ENCODE results near the gene SPATA20.

SPATA20 gene

DNA sequence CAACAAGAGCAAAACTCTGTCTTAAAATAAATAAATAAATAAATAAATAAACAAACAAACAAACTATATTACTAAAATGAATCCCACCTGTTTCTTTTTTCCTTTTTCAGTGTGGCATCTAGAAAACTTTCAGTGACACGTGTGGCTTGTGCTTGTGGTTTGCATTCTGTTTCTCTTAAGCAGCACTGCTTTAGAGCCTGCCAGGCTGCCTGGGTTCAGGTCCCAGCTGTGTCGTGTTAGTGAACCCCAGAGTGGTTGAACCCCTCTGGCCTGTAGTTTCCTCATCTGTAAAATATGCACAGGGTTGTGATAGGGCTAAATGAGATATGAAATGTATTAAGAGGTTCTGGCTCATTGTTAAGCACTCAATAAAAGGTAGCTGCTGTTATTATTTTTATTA lies 26.5 kb upstream of the SPATA20 start:
- DNase-seq = no peak

DNA sequence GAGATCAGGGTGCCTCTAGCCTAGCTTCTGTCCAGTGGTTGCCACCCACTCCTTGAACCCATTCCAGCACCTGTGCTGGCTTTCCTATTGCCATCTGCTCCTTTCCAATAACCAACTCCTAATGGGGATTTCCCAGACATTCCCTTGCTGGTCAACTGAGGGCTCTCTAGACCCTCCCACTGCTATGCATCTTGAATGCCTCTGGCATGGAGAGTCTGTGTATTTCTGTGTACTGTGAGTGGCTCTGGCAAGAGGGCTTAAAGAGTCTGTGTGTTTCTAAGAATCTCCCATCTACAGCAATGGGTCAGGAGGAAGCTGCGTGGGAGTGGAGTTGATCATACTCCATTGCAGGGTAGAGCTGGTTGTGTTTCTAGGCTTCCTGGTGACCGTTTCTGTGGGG lies 25.5 kb upstream of the SPATA20 start:
- DNase-seq = no peak

DNA sequence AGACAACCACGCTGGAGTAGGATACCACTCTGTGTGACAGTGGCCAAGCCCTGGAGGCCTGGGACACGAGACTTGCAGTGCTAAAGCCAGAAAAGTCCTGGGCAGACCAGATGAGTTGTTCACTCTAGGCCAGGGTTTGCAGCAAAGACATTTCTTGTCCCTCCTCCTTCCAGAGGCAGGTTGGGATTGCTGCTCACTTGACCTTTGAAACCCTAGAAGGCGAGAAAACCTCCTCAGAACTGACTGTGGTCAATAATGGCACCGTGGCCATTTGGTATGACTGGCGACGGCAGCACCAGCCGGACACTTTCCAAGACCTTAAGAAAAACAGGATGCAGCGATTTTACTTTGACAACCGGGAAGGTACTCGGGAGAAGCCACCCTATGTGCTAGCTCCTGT lies 24.2 kb upstream of the SPATA20 start:
- no peak for DNase-seq

DNA sequence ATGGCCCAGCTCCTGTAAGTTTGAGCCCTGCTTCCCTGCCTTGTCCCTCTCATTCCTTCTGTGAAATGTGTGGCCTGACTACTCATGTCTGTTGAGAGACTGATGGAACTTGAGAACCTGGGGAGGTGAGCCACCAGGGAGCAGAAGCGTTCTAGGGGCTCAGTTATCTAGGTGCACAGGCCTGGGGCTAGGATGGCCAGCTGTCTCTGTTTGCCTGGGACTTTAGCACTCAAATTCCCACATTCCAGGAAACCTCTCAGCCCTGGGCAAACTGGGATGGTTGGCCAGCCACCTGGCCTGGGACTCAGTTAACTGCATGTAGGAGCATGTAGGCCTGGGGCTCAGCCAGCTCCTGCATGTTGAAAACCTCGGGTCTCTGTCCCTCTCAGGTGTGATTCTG lies 23.8 kb upstream of the SPATA20 start:
- DNase-seq = no peak

DNA sequence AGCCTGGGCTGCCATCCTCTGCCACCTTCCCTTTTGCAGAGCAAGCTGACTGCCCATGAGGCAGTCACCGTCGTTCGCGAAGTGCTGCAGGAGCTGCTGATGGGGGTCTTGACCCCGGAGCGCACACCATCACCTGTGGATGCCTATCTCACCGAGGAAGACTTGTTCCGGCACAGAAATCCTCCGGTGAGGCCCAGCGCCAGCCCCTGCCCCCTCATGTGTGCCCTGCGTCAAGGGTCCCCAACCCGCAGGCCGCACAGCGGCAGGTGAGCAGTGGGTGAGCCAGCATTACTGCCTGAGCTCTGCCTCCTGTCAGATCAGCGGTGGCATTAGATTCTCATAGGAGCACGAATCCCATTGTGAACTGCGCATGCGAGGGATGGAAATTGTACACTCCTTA lies 22.1 kb upstream of the SPATA20 start:
- no peak for DNase-seq

DNA sequence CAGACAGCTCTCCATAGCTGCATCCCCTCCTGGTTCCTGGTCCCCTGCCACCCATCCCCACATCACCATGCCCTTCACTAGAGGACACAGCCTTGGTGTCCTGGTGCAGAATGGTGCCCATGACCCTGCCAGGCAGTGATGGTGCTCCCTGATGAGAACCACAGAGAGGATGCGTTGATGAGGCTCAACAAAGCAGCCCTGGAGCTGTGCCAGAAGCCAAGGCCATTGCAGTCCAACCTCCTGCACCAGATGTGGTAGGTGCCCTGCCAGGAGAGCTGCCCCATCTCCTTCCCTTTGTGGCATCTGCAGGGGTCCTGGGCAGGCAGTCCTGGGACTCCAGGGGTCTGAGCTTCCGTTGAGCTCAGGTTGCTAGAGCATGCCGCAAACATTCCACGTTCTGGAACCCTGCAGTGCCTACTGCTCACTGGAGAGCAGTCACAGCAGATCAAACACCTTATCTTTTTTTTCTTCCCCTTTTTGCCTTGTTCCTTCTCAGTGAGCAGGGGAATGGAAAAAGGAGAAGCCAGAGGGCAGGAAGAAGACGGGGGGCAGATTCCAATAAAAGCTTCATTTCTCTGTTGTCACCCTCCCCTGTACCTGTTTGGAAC lies 19.7 kb upstream of the SPATA20 start:
- DNase-seq = no peak

DNA sequence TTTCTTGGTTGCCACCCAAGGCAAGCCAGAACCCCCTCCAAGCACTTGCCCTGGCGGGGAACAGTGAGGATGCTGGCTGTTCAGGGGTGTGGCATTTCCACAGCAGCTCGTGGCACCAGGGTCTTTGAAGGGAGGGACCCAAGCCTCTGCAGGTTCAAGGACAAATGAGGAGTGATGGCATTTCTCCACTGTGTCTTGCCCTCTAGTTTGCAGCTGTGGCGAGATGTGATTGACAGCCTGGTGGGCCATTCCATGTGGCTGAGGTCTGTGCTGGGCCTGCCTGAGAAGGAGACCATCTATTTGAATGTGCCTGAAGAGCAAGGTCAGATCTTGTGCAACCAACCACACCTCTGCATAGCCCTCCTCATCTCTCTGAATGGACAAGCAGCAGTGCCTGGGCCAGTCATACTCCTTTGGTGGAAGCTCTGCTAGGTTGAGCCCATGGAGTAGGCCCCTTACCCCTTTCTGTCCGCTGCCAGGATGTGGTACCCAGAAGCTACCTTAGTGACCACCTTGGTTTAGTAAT lies 19.0 kb upstream of the SPATA20 start:
- no peak for DNase-seq

DNA sequence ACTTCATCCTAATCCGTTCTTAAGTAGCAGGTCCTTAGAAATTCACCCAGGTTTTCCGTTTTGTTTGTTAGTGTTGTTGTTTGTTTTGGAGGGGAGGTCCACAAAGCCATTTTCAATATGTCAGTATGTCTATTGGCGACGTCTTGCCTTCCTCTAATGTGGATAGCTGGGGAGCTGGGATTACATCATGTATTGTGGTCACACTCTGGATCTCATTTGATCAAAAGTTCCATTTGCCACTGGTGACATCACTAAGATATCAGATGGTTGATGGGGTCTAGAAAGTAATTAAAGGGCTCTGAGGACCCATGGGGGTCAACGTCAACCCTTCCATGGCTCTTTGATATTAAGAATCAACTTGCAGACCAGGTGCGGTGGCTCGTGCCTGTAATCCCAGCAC lies 17.1 kb upstream of the SPATA20 start:
- DNase-seq = no peak

DNA sequence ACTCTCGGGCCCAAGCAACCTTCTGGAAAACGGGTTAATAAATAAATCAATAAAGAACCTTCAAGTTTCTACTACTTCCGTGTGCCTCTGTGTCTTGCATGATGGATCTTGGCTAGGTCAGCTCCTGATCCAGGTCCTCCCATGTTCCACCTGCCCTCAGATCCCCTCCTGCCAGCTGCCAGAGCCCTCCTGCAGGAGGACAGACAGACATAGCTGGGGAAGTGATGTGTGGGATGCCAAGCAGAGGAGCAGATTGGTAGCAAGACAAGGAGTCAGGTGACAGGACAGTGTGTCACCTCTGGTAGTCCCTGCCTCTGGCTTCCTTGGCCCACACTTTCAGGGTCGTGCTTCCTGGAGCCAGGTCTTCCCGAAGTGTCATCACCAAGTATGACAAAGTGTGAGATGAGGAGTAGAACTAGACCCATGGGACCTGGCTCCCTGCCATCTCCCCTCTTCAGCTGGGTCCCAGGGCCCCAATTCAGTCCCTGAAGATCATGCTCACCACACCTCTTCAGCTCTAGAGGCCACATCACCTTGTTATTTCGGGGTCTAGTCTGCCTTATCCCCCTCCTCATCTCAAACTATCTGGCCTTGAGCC lies 15.4 kb upstream of the SPATA20 start:
- DNase-seq = no peak

DNA sequence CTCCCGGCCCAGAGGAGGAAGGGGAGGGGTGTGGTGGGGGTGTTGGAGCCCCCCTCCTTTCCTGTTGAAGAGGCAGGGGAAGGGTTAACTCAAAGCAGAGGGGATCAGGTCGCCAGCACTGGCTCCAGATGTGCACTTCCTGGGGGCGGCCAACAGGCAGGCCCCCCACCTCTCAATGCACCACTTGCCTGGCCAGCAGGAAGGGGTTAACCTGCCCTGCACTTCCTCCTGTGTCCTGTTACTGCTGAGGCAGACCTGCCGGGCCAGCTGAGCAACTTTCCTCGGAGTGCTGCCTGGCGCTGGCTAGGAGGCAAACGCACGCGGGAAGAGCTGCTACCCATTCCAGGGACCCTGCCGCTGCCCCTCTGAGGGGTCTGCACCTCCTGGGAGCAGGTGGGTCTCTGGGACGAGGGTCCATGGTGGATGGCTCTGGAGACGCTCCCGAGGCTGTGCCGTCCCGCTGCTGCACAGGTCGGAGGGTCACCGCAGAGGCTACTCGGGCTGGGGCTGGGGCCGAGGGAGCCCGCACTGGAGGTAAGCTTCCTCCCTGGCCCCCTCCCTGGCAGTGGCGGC lies 14.4 kb upstream of the SPATA20 start, which contains the start of gene EPN3:
Gene EPN3, plus strand, starts transcription at position 284 of the 573 bp plus-strand sequence. CDS start 3,822 bp downstream, outside the sequence.
- DNase-seq = no peak

DNA sequence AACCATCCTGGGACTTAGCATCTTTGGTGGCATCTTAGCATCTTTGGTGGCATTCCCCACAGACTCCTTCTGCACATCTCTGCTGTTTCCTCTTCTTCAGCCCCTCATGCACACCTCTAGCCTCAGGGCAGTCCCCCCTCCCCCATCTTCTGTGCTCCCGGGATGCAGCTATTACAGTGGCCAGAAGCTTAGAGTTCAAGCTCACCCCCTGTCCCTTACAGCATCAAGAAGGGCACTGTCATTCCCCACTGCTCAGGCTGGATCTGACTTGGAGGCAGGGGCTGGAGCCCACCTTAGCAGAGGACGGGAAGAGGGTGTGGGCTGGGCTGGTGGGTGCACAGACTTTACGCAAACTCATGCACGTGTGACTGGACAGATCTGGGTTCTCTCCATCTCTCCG lies 13.8 kb upstream of the SPATA20 start:
- no peak for DNase-seq

DNA sequence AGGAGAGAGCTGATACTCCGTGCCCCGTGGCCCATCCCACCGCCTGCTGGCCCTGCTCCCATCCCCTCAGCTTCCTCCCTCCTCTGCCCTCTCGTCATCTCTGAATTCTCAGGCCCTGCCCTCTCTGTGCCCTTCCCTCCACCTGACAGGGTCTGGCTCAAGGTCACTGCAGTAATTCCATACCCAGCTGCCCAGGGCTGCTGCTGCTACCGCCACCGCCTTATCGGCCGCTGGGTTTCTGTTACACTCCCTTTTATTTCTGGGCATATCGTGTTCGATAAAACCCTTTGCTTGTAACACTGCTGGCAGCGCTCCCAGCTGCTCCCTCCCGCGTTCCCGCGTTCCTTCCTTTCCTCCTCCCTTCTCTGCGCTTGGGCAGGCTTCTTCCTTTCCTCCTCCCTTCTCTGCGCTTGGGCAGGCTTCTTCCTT lies 13.2 kb upstream of the SPATA20 start:
- DNase-seq = no peak

DNA sequence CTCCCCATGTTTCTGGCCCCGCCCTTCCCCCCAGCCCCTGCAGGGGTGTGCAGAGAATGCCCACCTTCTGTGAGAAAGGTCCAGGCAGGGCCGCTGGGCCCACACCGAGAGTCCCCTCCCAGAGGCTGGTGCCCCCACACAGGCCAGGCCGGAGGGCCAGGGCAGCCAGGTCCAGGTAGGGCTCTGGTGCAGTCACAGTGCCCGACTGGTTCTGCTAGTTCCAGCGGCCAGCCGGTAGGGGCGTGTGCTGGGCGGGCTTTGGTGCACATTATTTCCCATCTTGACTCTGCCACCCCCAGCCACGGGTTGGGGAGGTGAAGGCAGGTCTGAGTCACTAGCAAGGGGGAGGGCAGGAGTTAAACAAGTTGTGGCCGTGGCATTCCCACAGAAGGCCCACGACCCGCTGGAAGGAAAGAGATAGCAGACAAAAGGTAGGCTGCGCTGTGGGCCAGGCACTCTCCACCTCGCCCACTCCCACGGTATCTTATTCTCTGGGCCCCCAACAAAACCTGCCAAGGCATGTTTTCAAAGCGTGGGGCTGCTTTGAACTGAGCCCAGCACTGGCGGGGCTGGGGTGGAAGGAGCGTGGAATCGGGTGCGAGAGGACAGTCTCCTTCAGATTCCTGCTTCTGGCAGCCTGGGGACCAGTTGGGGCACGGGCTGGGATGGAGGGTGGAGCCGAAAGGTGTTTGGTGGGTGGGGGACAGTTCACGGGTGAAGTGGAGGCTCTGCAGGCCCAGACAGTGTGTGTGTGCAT lies 12.6 kb upstream of the SPATA20 start:
- no peak for DNase-seq

DNA sequence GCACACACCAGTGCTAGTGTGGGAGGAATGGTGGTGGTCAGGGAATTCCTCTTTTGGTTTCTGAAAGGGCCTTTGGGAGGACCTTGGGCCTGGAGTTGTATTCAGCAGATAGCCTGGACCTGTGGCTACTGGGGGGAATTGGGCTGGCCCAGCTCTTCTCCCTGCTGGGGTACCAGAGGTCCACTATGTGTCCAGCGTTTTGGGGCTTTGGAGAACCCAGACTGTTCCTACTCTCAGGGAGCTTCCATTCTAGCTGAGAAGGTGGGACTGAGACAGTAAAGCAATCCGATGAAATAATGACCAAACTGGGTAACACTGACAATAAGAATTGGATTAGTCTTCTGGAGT lies 12.0 kb upstream of the SPATA20 start:
- peak; percentile 29 for DNase-seq

DNA sequence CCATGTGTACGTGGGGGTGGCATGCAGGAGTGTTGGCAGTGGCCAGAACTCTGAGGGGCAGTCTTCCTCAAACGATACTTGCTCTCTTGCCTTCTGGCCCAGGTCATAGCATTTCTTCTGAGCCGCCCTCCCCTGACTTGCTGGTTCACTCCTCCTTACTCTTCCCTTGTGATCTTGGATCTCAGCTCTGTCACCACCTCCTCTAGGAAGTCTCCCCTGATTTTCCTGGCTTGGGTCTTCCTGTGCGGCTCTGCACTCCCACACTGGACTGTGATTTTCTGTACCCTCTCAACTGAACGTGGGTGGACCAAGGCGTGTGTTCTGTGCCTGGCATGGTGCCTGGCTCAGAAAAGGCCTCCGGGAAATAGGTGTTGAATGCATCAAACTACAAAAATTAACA lies 11.6 kb upstream of the SPATA20 start:
- no peak for DNase-seq

DNA sequence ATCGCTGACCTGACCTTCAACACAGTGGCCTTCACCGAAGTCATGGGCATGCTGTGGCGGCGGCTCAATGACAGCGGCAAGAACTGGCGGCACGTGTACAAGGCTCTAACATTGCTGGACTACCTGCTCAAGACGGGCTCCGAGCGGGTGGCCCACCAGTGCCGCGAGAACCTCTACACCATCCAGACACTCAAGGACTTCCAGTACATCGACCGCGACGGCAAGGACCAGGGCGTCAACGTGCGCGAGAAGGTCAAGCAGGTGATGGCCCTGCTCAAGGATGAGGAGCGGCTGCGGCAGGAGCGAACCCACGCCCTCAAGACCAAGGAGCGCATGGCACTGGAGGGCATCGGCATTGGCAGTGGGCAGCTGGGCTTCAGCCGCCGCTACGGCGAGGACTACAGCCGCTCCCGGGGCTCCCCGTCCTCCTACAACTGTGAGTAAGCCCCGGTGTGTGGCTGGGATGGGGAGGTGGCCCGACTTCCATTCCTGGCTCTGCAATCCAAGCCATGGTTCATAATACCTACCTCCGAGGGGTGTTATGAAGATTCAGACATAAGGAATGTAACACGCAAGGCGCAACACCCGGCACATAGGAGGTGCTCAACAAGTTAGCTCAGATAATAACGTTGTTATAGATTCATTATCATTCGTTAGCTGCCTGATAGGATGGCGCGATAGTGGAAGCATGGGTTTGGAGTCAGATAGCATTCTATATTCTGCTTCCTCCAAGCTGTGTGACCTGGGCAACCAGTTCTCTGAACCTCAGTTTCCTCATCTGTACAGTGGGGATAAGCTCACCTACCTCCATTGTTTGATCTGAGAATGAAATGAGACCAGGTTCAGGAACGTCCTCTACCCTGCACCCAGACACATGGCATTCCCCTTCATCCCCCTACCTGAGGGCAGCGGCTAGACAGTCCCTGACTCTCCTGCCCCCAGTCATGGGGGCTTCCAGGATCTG lies 10.0 kb upstream of the SPATA20 start:
- no peak for DNase-seq

DNA sequence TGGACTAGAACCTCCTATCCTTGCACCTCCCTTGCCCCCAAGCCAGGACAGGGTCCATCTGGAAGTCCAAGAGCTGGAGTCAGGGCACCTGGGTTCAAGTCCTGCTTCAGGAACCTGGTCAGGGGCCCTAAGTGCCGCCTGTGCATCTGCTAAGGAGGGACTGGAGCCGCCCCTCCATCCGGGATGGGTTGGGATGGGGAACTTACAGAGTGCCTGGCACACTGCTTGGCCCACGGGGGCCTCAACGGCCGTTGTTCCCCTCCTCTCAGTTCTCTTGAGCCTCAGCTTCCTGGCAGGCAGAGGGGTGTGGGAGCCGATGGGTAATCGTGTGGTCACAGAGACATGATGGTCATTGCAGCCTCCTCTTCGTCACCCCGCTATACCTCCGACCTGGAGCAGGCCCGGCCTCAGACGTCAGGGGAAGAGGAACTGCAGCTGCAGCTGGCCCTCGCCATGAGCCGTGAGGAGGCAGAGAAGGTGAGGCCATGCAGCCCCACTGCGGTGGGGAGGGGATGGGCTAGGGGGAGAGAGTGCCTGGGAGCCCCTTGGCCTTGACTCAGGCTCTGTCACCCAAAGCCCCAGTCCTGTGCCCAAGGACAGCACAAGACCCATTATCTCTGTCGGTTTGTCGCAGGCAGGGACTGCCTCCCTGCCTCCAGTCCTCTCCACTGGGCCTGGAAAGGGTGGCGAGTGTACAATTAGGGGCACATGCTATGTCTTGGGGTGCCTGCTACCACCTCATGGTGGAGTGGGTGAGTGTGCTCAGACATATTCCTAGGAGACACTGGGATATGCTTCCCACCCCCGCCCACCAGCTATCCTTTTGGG lies 9.0 kb upstream of the SPATA20 start:
- no peak for DNase-seq

DNA sequence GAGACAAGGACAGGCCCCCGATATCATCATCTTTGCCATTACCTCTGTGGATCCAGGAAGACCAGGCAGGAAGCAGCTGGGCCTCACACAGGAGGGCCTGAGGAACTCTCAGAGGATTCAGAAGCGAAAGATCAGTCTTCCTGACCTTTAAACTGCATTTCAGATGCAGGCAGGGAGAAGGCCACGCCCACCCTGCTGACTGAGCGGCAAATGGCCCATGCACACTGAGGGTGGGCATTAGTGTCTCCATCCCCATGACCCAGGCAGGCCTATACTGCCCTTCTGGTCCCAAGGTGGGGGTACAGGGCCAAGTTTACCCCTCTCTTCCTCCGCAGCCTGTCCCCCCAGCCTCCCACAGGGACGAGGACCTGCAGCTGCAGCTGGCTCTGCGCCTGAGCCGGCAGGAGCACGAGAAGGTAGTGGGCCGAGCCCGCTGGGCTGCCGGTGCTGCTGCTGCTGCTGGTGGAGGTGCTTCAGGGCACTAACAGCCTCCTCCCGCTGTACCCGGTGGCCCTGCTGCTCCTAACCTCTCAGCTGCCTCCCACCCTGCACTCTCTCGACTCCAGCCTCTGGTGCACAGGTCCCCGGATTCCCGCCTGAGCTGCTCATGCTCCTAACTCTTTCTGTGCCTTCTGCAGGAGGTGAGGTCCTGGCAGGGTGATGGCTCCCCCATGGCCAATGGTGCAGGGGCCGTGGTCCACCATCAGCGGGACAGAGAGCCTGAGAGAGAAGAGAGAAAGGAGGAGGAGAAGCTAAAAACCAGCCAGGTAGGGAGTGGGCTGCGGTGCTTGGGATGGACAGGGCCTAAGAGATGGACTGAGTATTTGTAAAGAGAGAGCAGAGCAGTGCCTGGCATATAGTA lies 8.2 kb upstream of the SPATA20 start:
- no peak for DNase-seq

DNA sequence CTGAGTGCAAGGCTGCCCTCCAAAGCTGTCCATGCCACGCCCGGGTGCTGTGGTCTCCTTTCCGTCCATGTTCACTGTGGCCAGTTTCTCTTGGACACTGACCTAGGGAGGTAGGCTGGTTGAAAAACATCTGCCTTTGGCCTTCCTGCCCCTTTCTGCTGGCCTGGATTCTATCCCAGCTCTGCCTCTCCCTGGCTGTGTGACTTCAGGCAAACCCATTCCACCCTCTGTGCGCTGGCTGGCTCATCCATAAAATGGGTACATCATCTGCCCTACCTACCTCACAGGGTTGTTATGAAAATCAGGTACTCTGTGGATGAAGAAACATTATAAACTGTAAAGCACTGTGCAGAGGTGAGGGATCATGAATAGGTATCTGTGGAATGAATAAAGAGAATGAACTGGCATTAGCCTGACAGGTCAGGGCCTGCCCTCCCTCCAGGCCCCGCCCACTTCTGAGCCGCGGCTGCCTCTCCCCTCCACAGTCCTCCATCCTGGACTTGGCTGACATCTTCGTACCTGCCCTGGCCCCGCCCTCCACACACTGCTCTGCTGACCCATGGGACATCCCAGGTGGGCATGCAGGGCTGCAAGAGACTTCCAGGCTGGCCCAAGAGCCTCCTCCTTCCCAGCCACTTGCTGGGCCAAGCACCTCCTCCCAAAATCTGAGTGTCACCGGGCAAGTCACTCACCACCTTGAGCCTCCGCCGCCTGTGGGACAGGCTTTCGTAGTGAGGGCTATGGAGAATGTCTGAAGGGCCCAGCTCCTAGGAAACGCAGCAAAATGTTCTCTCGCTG lies 7.0 kb upstream of the SPATA20 start:
- no peak for DNase-seq

All from inflammatory macrophage treated with lipopolysaccharide for 4 hours (primary cell).